GM18951 (cell line): ENCODE data around the gene UVRAG.
"Not testable (repeated sequence)": the region's sequence is repeated elsewhere in the genome, so short reads cannot be mapped to it uniquely, and the experiment has no call there.

Experiments used
- POLR2A ChIP-seq: IDR thresholded peaks from 4 replicates; pipeline ENCODE4 v1.6.1; 2011; ENCODE audit warnings: mild to moderate bottlenecking; ENCODE audit not compliant: insufficient read length, insufficient read depth; ENCODE audit errors: extremely low read depth
- in situ Hi-C: fragments of 300-500 bp; cut with MboI; formaldehyde crosslinking; loops from one replicate; pipeline ENCODE4 v1.12.0; 2022; ENCODE audit warnings: low sequenced_read_pairs, mixed read lengths, inconsistent platforms; ENCODE audit not compliant: unreplicated experiment

The UVRAG gene

DNA sequence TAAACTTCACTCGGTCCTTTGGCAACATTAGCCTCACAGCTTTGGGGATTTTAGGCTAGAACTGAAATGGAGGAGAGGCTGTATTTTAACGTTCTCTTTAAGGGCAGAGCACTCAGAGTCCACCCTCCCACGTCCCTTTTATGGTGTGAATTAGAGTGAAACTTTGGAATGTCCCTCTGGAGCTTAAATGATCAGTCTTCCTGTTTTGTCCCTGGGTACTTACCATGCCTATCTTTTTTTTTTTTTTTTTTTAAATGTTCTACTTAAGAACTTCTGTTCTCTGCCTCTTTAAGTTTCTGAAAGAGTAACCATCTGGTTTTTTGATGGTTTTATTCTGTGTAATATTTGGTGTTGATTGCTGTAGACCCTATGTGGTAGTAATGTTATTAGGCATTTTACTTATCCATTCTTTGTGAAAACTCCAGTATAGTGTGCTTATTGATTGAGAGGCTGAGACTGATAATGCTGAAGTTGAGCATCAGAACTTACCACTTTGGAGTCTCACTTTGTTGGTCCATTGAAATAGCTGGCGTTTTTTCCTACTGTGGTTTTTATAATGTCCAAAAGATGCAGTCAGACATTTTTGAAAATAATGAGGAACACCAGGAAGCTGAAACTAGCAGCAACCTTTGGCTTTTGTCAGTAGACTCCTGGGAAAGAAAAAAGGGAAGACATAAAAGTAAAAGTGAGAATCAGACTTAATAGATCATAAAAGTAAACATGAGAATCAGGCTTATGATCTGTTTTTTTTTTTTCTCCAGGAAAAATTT is 11.6 kb downstream of the UVRAG start:
- TF ChIP-seq POLR2A, result no peak
- in situ Hi-C loops, result no loop called here

DNA sequence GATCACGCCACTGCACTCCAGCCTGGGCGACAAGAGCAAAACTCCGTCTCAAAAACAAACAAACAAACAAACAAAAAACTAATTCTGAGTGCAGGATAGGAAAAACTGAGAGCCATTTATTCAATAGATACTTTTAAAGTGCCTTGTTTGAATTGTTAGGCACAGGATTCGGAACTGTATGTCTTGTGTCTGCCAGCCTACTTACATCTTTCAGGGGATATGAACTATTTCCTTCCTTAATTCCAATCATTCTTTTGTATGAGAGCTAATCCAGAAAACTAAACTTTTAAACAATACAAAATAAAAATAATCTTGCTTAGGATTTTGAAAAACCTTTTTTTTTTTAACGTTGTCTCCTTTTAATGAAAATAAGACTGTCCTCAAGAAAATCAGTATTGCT is 12.6 kb downstream of the UVRAG start:
- TF ChIP-seq POLR2A, result no peak
- in situ Hi-C loops, result no loop called here

DNA sequence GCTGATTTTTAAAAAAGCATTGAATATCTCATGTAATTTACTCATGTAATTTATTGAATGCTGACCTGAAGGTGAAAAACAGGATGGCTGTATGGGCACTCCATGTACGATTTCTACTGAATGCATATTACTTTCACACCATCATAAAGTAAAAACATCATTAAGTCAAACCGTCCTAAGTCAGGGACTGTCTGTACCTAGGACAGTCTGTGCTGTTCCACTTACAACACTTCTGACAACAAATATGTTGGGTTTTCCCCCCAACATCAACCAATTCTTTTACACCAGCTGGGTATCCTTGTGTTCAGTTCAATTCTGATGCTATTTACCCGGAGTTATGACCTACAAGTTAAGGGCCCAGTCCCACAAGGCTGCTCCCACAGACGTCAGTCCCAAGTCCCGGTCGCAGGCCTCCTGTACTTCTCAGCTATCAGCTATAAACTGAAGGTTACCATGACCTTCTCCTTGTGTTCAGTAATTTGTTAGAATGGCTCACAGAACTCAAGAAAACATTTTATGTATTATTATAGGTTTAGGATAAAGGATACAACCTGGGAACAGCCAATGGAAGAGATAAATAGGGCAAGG is 17.0 kb downstream of the UVRAG start:
- in situ Hi-C loops, result no loop called here
- TF ChIP-seq POLR2A, result no peak

DNA sequence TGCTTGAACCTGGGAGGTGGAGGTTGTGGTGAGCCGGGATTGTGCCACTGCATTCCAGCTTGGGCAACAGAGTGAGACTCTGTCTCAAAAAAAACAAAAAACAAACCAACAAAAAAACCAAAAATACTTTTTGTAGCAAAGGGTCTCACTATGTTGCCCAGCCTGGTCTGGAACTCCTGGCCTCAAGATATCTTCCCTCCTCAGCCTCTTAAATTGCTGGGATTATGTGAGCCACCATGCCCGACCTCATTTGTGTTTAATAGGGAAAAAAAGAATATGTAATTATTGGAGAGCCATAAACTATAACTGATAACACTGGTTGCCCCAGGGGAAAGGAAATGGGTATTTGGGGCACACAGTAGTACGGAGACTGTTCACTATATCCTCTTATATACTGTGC is 19.7 kb downstream of the UVRAG start:
- TF ChIP-seq POLR2A, result no peak
- in situ Hi-C loops, result no loop called here

DNA sequence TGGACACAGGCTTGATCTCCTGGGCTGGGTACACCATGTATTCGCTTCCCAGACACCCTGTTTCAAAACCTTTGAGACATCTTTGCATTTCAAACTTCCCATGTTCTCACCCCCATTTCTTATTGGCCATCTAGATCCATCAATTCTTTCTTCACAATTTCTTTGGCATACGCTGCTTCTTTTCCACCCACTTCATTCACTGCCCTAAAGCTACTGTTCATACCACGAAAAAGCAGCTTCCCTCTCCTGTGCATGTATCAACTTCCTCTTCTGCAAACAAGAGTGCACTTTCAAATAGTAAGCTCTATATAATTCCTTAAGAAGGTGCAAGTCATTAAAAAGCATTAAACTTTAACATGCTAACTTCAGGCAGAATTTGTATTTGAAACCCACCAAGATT is 21.4 kb downstream of the UVRAG start:
- no peak for TF ChIP-seq POLR2A
- in situ Hi-C loops, result no loop called here

DNA sequence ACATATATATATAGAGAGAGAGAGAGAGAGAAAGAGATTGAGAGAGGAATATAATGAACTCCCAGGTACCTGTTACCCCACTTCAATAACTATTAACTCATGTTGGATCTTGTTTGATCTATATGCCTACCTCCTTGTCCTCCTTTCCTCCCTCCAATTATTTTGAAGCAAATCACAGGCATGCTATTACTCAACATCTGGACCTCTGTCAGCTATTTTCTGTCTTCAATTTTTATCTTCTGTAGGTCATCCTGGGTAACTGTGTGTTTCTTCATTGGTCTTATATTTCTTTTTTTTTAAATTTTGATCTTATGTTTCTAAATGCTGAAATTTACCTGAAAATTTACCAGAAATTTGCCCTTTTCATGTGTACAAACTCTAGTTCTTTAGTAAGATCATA is 24.8 kb downstream of the UVRAG start:
- in situ Hi-C loops, result no loop called here
- TF ChIP-seq POLR2A, result no peak

DNA sequence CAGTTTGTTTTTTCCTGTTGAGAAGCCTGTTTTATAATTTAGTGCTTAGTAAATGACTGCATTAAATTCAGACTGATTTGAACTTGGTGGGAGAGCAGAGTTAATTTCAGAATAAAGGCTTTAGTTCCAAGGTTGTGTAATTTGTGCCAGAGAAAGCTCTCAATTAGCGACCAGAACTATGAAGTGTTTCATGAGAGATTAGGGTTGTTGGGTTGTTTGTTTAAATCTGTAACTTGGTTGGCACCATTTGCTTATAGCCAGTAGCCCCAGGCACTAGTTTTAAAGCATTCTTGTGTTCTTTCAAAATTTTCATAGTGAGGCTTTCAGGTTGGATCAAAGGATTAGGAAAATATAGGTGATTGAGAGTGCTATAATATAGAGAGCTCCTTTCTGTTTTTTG is 25.5 kb downstream of the UVRAG start:
- no peak for TF ChIP-seq POLR2A
- in situ Hi-C loops, result no loop called here

DNA sequence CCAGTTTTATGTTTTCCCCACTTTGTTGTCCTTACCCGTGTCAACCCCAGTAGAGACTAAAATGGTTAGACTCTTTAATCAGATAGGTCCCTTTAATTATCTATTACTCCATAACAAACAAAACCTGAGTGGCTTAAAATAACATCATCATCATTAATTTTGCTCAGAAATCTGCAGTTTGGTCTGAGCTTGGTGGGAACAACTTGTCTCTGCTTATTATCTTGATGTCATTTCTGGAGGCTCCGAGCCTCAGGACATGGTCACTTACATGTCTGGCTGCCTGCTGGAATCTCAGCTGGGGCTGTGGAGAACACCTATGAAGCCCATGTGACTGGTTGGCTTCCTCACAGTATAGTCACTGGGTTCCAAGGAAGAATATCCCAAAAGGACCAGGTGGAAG is 26.7 kb downstream of the UVRAG start:
- TF ChIP-seq POLR2A, result no peak
- in situ Hi-C loops, result no loop called here

DNA sequence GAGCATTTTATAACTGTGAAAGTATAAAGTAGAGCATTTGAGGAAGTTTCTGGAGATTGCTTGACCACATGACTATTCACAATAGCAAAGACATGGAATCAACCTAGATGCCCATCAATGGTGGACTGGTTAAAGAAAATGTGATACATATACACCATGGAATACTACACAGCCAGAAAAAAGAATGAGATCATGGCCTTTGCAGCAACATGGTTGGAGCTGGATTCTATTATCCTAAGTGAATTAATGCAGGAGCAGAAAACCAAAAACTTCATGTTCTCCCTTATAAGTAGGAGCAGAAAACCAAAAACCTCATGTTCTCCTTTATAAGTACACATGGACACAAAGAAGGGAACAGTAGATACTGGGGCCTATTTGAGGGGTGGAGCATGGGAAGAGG is 30.3 kb downstream of the UVRAG start:
- in situ Hi-C loops, result no loop called here
- TF ChIP-seq POLR2A, result no peak

DNA sequence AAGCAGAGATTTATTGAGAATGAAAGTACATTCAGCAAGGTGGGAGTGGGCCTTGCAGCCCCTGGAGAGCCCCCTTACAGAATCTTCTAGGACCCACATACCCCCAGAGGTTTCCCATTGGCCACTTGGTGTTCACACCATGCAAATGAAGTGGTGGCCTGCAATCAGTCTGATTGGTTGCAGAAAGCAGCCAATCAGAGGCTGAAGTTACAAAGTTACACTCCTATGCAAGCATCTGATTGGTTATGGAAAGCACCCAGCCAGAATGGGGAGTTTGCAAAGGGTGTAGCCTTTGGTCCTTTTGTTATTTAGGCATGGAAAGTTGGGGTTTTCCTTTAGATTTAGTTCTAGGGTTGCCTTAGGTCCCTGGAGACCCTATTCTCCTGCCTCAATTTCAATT is 34.9 kb downstream of the UVRAG start:
- TF ChIP-seq POLR2A, result no peak
- in situ Hi-C loops, result no loop called here

DNA sequence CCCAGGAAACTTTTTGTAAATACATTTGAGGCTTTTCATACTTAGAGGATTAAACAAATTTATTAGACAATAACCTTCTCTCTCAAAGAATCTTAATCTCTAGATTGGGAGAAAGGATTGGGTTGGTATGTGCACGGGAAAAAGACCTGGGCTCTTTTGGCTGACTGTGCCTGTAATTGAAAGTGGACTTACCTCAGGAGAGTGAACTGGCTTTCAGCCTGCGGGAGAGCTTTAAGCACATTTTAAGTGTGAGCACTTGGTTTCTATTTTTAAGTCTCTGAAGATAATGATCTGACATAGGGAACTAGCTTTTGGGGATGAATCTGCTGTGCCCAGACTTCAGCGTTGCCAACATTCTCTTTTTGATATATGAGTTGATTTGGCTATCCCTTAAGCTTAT is 35.8 kb downstream of the UVRAG start:
- in situ Hi-C loops, result no loop called here
- TF ChIP-seq POLR2A, result no peak

DNA sequence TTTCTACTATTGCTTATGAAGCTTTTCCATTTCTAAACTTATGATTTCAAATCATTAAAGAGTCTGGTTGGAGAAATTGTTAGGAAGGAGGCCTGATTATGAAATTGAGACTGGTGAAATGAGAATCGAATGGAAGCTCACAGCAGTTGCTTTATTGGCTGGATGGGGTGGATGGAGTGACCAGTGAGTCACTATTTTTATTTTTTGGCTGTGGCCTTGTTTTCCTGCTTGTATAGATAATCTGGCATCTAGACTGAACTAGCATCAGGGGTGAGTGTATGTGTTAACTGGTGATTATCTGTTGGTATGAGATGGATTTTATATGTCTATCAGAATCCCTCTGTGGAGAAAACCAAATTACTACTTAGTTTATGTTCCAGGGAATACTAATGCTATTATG is 36.2 kb downstream of the UVRAG start:
- in situ Hi-C loops, result no loop called here
- no peak for TF ChIP-seq POLR2A

DNA sequence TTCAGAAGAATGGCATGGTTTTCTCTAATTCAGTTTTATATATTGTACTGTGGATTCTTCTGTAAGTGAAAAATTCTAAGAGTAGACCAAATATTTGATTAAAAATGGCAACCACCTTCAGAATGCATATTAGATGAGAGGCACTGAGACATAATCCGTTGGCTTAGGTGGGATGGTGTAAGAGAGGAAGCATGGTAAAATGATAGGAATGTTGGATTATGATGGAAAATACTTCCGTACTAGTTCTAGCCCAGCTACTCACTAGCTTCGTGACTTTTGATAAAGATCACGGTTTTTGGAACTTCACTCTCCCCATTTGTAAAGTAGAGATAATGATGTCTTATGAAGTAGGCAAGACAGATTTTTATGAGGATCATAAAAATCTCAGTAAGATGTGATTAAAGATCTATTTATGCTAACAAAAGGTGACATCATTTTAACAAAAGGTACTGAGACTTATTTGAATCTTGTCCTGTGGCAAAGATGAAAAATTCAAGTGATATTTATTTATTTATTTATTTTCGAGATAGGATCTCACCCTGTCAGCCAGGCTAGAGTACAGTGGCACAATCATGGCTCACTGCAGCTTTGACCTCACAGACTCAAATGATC is 37.5 kb downstream of the UVRAG start:
- no peak for TF ChIP-seq POLR2A
- in situ Hi-C loops, result no loop called here

DNA sequence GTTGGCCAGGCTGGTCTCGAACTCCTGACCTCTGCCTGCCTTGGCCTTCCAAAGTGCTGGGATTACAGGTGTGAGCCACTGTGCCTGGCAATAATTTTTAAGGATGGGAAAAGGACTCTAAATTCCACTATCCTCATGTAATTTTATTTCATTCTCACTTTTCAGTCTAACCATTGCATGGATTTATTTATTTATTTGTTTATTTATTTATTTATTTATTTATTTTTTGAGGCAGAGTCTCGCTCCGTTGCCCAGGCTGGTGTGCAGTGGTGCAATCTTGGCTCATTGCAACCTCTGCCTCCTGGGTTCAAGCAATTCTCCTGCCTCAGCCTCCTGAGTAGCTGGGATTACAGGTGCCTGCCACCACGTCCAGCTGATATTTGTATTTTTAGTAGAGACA is 38.6 kb downstream of the UVRAG start:
- in situ Hi-C loops, result not testable (repeated sequence)
